GM19395 (cell line): ENCODE results near the gene PCDHB6.
"Not testable (repeated sequence)": the region's sequence is repeated elsewhere in the genome, so short reads cannot be mapped to it uniquely, and the experiment has no call there.

ENCODE experiments used
- ATAC-seq: cut with Tn5 transposase; IDR thresholded peaks from one replicate; pipeline ENCODE4 v1.9.1; 2021; ENCODE audit warnings: mild to moderate bottlenecking, moderate library complexity; ENCODE audit not compliant: unreplicated experiment

Gene PCDHB6

GRCh38 chr5:141201646-141202045, 51.8 kb downstream of the PCDHB6 start:
- ATAC-seq = not testable (repeated sequence)
